Measurements from ENCODE around the gene CNBP.

GRCh38 chr3:129195731-129196256 is 12.1 kb upstream of the CNBP start:
- no peak for TF ChIP-seq POLR2A (IDR thresholded peaks at IDR 0.05)
- TF ChIP-seq CTCF (IDR thresholded peaks at IDR 0.05), result no peak
